ENCODE results near the gene AKR1B15.
A peak's percentile ranks its signal among the peaks of the same experiment; 100 is the strongest.
"Not testable (repeated sequence)": the region's sequence is repeated elsewhere in the genome, so short reads cannot be mapped to it uniquely, and the experiment has no call there.

Gene AKR1B15

GRCh38 chr7:134533288-134533771 is 15.6 kb upstream of the AKR1B15 start:
- DNase-seq, result no peak

DNA sequence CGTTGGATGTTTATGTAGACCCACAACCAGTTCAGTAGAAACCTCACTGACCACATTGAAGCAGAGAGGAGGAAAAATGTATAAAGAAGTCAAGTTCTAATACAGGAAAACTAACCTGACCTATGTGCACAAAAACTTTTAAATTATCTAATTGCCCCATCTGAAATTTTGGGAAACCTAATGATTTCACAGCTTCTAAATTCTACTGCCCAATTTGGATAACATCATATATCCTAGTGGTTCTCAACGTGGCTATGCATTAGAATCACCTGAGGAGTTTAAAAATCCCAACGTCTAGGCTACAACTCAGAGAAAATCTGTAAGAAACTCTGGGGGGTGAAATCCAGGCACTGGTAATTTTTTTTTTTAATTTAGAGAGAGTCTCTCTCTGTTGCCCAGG is 14.3 kb upstream of the AKR1B15 start:
- DNase-seq, result no peak

GRCh38 chr7:134535272-134535918 is 13.5 kb upstream of the AKR1B15 start:
- no peak for DNase-seq

DNA sequence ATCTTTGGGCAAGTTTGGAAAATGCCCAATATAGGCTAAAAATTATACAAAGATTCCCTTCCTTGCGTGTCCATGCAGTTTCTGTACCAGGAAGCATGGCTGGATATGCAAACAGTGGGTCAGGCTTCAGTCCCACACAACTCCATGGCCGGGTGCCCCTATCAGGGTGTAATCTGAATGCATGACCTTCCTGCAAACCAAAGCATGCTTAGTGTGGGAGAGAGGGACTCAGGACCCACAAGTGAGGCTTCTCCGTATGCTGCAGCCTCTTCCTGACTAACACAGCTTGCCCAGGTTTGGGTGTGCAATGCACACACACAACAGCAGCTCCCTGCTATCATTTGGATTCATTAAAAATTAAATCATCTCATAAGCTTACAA is 13.0 kb upstream of the AKR1B15 start:
- DNase-seq, result no peak

- not testable (repeated sequence) for DNase-seq
Observed at GRCh38 chr7:134536558-134536957, 12.4 kb upstream of the AKR1B15 start.

- DNase-seq, result not testable (repeated sequence)
Observed at GRCh38 chr7:134537273-134537781, 11.6 kb upstream of the AKR1B15 start.

DNA sequence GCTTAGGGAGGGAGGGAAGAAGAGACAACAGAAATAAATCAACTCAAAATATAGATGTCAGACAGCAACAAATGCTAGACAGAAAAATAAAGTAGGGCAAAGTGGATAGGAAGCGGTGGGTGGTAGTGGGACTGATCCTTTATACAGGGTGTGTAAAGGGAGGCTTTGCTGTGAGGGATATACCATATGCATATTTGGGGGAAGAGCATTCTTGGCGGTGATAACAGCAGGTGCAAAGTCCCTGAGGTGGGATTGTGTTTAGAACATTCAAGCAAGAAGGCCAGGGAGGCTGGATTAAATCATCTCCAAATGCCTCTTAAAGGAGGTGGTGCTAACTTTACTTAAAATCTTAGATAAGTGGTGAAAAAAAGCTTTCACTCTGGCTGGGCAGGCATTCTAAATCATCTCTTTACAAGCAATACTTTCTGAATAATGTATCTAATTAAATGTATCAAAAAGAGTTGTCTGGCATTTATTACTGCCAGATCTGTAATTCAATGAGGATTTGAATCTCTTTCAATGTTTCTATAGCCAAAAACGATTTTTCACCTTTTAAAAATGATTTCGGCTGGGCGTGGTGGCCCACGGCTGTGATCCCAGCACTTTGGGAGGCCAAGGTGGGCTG is 9.4 kb upstream of the AKR1B15 start:
- no peak for DNase-seq

GRCh38 chr7:134541501-134542194 is 7.3 kb upstream of the AKR1B15 start:
- not testable (repeated sequence) for DNase-seq

DNA sequence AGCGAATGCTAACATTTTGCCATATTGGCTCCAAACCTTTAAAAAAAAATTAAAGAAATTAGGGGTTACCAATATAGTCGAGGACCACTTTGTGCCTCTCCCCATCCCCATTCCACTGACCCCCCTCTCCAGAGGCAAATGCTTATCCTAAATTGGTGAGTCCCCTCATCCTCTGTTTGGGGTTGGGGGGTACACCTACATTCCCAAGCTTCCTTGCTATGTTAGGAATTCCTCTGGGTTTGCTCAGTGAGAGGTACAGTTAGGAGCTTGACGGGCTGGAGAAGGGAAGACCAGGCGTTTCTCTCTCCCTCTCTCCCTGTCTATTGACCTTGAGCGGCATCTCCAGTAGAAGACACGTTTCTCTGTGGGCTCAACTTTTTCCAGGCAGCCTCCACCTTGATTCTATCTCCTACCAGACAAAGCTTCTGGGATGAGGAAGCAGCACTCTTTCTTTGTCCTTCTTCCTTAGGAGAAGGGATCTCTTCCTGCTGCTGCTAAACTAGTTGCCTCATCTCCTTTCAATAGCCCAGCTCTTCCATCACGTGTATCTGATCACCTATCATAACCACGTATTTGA is 6.6 kb upstream of the AKR1B15 start:
- no peak for DNase-seq

DNA sequence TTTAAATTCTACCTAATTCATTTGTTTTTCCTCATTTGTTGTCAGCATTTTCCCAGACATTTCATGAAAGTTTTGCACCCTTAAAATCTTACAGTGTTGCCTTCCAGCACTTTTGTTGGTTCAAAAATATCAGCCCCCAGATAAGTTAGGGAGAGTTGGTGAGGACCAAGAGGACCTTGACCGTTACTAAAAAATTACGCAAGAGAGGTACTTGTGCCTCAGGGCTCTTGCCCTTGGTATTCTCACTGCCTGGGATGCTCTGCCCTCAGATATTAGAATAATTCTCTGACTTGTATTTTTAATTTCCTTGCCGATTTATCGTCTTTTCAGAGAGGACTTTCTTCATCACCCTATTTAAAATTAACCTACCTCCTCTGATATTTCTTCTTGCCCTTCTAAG is 3.5 kb upstream of the AKR1B15 start:
- DNase-seq, result no peak

DNA sequence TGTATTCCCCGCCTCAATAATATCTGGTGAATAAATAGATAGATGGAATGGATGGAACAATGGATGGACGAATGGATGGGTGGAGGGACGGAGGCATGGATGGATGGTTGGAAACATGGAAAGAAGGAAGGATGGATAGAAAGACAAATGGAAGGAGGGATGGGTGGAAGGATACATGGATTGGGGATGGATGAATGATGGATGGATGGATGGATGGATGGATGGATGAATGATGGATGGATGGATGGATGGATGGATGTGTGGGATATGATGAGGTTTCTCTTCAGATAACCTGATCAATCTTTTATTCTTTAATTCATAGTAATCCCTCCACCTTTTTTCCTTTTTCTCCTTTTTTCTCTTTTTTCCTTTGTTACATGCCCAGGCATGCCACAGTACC is 3.0 kb upstream of the AKR1B15 start:
- no peak for DNase-seq

DNA sequence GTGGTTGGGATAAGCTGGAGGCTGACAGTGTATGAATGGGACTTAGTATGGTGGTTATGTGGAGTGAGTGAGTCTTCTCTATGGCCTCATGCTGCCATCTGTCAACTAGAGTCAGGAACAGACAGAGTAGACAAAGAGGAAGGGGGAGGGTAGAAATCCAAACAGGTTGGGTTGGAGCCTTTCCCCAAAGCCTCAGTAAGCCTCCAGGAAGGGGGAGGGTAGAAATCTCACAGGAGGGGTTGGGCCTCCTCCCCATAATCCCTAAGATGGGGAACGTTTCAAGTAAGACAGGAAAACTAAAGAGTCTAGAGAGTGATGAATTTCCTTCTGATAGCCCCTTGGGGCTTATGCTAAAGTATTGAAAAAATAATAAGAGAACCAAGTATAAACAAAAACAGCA is 2.0 kb upstream of the AKR1B15 start:
- DNase-seq, result no peak

DNA sequence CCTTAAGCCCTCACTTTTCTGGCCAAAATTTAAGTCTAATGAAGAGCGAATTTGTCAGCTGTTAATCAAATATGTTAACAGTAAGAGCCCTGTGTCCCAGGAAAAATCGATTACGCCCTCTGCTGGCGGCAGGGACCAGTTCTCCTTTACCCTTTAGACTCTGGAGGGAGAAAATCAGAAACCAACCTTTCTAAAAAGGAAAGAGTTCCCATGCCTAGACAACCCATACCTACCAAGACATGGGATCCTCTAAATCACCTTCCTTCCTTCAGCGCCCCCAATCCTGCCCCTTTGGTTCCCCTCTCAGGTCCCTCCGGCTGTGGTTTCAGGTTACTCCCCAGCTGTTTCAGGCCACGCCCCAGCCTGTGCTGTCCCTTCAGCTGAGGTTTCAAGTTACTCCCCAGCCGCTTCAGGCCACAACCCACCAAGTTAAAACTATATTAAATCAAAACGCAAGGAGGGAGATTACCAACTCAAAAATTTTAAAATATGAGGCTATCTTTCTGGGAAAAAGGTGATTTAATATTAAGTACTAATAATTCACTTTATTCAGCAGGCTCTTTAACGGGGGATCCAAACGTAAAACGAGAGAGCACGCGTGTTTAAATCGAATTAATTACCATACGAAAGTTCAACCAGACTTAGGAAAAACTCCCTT is 1.4 kb upstream of the AKR1B15 start:
- peak; percentile 87 for DNase-seq

DNA sequence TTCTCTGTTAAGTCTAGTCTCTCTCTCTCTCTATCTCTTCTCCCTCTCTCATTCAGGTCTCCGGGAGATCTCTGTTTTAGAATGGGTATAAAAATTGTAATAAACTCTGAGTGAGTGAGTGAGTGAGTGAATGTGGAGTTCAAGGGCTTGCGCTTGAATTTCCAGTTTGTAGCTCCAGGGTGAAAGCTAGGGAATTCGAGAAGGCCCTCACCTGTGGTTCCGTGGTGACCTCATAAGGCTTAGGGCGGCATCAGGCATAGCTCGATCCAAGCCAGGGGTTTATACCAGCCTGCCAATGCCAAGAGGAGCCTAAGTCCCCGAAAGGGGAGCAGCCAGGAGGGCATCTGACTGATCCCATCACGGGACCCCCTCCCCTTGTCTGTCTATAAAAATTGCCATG is 456 bp downstream of the AKR1B15 start:
- DNase-seq, result no peak

GRCh38 chr7:134552105-134552504 is 3.2 kb downstream of the AKR1B15 start:
- no peak for DNase-seq

- no peak for DNase-seq
Observed at GRCh38 chr7:134553976-134554375, 5.1 kb downstream of the AKR1B15 start.

GRCh38 chr7:134554417-134554966 is 5.6 kb downstream of the AKR1B15 start:
- DNase-seq, result no peak

- no peak for DNase-seq
Observed at GRCh38 chr7:134557391-134557790, 8.5 kb downstream of the AKR1B15 start.

DNA sequence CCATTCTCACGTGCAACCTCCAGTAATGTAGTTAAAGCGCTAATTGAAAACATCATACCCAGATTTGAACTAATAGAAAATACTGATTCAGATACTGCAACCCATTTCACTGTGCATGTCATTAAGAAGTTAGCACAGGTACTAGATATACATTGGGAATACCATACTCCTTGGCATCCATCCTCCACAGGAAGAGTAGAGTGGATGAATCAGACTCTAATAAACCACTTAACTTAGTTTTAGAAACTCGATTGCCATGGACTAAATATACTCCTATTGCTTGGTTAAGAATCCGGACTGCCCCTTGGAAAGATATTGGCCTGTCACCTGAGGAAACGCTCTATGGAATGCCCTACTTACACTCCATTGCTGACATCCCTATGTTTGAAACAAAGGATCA is 9.5 kb downstream of the AKR1B15 start:
- no peak for DNase-seq

DNA sequence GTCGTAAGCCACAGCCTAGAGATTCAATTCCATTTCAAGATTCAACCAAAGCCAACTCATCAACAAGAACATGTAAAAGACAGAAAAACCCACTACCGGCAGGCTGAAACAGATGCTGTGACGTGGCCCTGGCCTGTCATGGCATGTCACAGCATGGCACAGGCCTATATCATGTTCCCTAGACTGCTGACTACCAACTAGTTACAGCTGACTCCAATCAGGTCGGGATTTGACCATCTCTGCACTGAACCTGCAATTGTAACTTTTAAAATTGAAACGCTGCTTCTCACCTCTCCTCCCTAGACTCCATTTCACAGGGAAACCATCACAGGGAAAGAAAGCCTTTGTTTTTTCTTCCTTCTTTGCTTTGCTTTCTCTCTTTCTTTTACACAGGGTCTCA is 12.7 kb downstream of the AKR1B15 start:
- not testable (repeated sequence) for DNase-seq

GRCh38 chr7:134562136-134562535 is 13.2 kb downstream of the AKR1B15 start:
- no peak for DNase-seq

DNA sequence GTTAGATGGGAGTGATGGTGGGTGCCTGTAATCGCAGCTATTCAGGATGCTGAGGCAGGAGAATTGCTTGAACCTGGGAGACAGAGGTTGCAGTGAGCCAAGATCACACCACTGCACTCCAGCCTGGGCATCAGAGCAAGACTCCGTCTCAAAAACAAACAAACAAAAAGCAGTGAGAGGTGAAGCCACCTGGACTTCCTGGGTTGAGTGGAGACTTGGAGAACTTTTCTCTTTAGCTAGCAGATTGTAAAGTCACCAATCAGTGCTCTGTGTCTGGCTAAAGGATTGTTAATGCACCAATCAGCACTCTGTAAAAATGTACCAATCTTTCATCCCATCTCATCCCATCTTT is 14.5 kb downstream of the AKR1B15 start:
- DNase-seq, result not testable (repeated sequence)

DNA sequence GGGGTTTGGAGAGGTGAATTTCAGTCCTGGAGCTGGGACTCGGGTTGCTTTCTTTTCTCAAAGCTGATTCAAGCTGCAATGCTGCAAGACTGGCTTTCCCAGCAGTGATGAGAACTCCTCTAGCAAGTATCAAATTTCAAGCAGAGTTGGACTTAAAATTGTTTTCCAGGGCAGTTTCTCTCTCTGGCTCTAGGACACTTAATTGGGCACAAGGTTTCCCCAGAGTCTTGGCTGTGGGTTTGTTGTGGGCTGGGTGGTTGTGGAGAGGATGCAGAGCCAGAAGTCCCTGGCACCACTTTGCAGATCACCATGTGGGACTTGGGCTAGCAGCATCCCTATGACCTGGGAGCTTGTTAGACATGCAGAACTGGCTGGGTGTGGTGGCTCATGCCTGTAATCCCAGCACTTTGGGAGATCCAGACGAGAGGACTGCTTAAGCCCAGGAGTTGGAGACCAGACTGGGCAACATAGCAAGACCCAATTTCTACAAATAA is 16.8 kb downstream of the AKR1B15 start:
- no peak for DNase-seq

All from activated effector memory CD4-positive, alpha-beta T cell treated with anti-CD3 and anti-CD28 coated beads, Interleukin-2, amount 50 U/mL, for 16 hours (primary cell).